GM12878 (cell line): Measurements from ENCODE around the gene SSR2. TPM values are rescaled to one million over a fixed set of nuclear protein-coding genes. Genes with fewer than 3 reads are reported as not detected.
A peak's percentile ranks its signal among the peaks of the same experiment; 100 is the strongest.

Experiments
- BMI1 ChIP-seq: fragments of 450-650 bp; IDR thresholded peaks from 2 replicates; pipeline ENCODE4 v1.6.1; 2016; ENCODE audit warnings: mild to moderate bottlenecking, moderate library complexity, borderline replicate concordance
- CHD1 ChIP-seq: IDR thresholded peaks from 2 replicates; pipeline ENCODE4 v1.6.1; 2012; ENCODE audit warnings: low read depth, low read length, improper control_type of control experiment
- CREB1 ChIP-seq: IDR thresholded peaks from 2 replicates; pipeline ENCODE4 v1.6.1; 2012; ENCODE audit warnings: low read depth, mild to moderate bottlenecking, inconsistent platforms
- CTCF ChIP-seq, 3 experiments: IDR thresholded peaks in 2 of 3; conservative IDR thresholded peaks in 1 of 3; 2 replicates each; pipeline ENCODE4 v1.5.1; 2011; ENCODE audit warnings: low read depth in 3 of 3, low read length in 3 of 3, mild to moderate bottlenecking in 3 of 3, control low read depth in 2 of 3, moderate library complexity in 2 of 3, inconsistent platforms in 1 of 3, mixed read lengths in 1 of 3; ENCODE audit not compliant: control insufficient read depth in 2 of 3, insufficient read depth in 1 of 3; ENCODE audit errors: extremely low read depth in 1 of 3
- EGR1 ChIP-seq, 2 experiments: IDR thresholded peaks; 1 replicate in 1 of 2; 2 replicates in 1 of 2; pipeline ENCODE4 v1.6.1; 2011 to 2012; ENCODE audit warnings: low read depth in 2 of 2, low read length in 2 of 2, borderline replicate concordance in 1 of 2, mild to moderate bottlenecking in 1 of 2, moderate library complexity in 1 of 2
- ETV6 ChIP-seq, 2 experiments: fragments of 450-650 bp in 1 of 2; IDR thresholded peaks in 1 of 2; conservative IDR thresholded peaks in 1 of 2; 2 replicates each; pipeline ENCODE4 v1.6.1; 2014; ENCODE audit warnings: antibody characterized with exemption in 1 of 2, borderline replicate concordance in 1 of 2, low read depth in 1 of 2, mild to moderate bottlenecking in 1 of 2, moderate library complexity in 1 of 2
- NRF1 ChIP-seq: conservative IDR thresholded peaks from 2 replicates; pipeline ENCODE4 v1.6.1; 2011; ENCODE audit warnings: mild to moderate bottlenecking, low read depth, low read length, improper control_type of control experiment
- PAX5 ChIP-seq: IDR thresholded peaks from 2 replicates; pipeline ENCODE4 v1.6.1; 2011; ENCODE audit warnings: low read depth, low read length, borderline replicate concordance
- PKNOX1 ChIP-seq: fragments of 450-650 bp; IDR thresholded peaks from 2 replicates; pipeline ENCODE4 v1.6.1; 2016; ENCODE audit warnings: mild to moderate bottlenecking
- PRDM15 ChIP-seq: fragments of 450-650 bp; formaldehyde crosslinking; IDR thresholded peaks from 2 replicates; pipeline ENCODE4 v1.4.0; 2020; ENCODE audit warnings: mild to moderate bottlenecking, moderate library complexity
- RELB ChIP-seq: fragments of 450-650 bp; IDR thresholded peaks from 2 replicates; pipeline ENCODE4 v1.6.1; 2017; ENCODE audit warnings: low read depth, mild to moderate bottlenecking, moderate library complexity
- SMAD1 ChIP-seq: fragments of 450-650 bp; IDR thresholded peaks from 2 replicates; pipeline ENCODE4 v1.6.1; 2018; ENCODE audit warnings: mild to moderate bottlenecking, low read depth; ENCODE audit not compliant: partially characterized antibody
- SP1 ChIP-seq: IDR thresholded peaks from one replicate; pipeline ENCODE4 v1.6.1; 2011; ENCODE audit warnings: low read depth, low read length
- TCF12 ChIP-seq: IDR thresholded peaks from 2 replicates; pipeline ENCODE4 v1.6.1; 2011; ENCODE audit warnings: low read depth, mild to moderate bottlenecking, low read length
- WRNIP1 ChIP-seq: IDR thresholded peaks from 2 replicates; pipeline ENCODE4 v1.6.1; 2011; ENCODE audit warnings: low read depth, low read length, improper control_type of control experiment, borderline replicate concordance
- polyA plus RNA-seq, 11 experiments: library from polyadenylated mRNA; depleted of rRNA in 4 of 11; unstranded in 6 of 11; stranded (reverse) in 5 of 11; fragments of >200 nt; fragmentation: Nextera tagmentation in 4 of 11; fragmentation: Illumina TruSeq in 1 of 11; extraction: Ambion mirVana in 4 of 11; extraction: Trizol in 1 of 11; gene quantifications; 1 replicate in 1 of 11; 2 replicates in 10 of 11; pipeline versions ENCODE4 v1.2.1 to v1.2.3, GENCODE V29; 2011 to 2016; ENCODE audit warnings: inconsistent platforms in 2 of 11, missing spikeins in 2 of 11, low read depth in 1 of 11
- total RNA-seq, 4 experiments: library from RNA; depleted of rRNA in 3 of 4; stranded (reverse); fragments of >200 nt in 3 of 4; fragmentation: Illumina TruSeq in 1 of 4; extraction: Trizol in 1 of 4; gene quantifications; 2 replicates each; pipeline versions ENCODE4 v1.2.1 to v1.2.3, GENCODE V29; 2013 to 2021
- TF ChIP-seq, protein P1 (sequence below): fragments of 150-350 bp; IDR thresholded peaks from 2 replicates; pipeline ENCODE4 v1.6.1; 2016; ENCODE audit warnings: low read depth, low read length

SSR2 gene
- total and polyA plus RNA-seq, 10 of the 15 experiments (the other 5 are each of a cell fraction or from before 2014, with no cell fraction given): 207 to 553 (median 315) TPM

GRCh38 chr1:155989242-155990004, 31.3 kb downstream of the SSR2 start (continued):
- TF ChIP-seq BMI1 (no peak), NRF1 (no peak), PKNOX1 (no peak), SP1 (peak; percentile 20), EGR1 (IDR thresholded peaks at IDR 0.05; ENCODE audit: borderline replicate concordance in 1 of 2, low read depth in 2 of 2, low read length in 2 of 2) (no peak), WRNIP1 (no peak), SMAD1 (no peak), CTCF (IDR thresholded peaks at IDR 0.05 in 2 of 3, conservative IDR thresholded peaks at IDR 0.05 in 1 of 3; ENCODE audit: control insufficient read depth in 2 of 3, extremely low read depth in 1 of 3, insufficient read depth in 1 of 3, low read depth in 3 of 3, low read length in 3 of 3) (peak; percentile 96 to 99 (median 99)), PRDM15 (CRISPR knock-in tag) (no peak), ETV6 (conservative IDR thresholded peaks at IDR 0.05 in 1 of 2, IDR thresholded peaks at IDR 0.05 in 1 of 2; ENCODE audit: borderline replicate concordance in 1 of 2, low read depth in 1 of 2) (0 out of 4 replicates have a peak, but pooled peaks of 1 of the 2 experiments have one; percentile 34), RELB (no peak), CHD1 (no peak), PAX5 (no peak), TCF12 (no peak), CREB1 (no peak)
- TF ChIP-seq, protein P1, sequence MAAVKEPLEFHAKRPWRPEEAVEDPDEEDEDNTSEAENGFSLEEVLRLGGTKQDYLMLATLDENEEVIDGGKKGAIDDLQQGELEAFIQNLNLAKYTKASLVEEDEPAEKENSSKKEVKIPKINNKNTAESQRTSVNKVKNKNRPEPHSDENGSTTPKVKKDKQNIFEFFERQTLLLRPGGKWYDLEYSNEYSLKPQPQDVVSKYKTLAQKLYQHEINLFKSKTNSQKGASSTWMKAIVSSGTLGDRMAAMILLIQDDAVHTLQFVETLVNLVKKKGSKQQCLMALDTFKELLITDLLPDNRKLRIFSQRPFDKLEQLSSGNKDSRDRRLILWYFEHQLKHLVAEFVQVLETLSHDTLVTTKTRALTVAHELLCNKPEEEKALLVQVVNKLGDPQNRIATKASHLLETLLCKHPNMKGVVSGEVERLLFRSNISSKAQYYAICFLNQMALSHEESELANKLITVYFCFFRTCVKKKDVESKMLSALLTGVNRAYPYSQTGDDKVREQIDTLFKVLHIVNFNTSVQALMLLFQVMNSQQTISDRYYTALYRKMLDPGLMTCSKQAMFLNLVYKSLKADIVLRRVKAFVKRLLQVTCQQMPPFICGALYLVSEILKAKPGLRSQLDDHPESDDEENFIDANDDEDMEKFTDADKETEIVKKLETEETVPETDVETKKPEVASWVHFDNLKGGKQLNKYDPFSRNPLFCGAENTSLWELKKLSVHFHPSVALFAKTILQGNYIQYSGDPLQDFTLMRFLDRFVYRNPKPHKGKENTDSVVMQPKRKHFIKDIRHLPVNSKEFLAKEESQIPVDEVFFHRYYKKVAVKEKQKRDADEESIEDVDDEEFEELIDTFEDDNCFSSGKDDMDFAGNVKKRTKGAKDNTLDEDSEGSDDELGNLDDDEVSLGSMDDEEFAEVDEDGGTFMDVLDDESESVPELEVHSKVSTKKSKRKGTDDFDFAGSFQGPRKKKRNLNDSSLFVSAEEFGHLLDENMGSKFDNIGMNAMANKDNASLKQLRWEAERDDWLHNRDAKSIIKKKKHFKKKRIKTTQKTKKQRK: no peak
